ENCODE results near the gene INO80.

The INO80 gene

DNA sequence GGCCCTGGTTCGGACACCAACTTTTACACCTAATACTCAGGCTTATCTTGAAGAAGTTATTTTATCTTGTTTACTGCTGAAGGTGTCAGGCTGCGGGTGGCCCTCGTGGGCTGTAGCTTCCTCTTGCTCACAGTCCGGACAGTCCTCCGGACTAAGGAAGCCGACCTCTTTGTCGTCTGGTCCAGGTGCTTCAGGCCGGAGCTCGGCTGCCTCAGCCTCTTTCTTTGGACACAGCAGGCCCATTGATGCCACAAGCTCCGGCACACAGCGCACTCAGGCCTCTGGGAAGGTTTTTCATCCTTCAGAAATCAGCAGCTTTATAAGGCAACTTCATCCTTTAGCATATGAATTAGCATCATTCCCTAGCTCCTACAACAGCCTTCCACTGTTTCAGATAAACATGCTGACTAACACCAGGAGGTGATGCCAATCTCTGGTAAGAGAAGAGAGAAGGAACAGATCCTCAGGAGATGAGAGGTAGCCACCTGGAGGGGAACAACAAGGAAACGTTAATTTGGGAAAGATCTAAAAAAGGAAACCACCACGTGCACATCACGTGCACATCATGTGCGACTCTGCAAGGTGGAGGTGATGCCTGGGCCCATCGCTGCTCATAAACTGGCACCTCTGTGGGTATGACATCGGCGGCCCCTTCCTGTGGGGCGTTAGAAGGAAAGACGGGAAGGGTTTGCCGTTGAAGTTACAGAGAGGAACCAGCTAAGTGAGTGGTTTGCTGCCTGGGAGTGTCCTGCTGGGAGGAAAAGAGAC is 167.2 kb downstream of the INO80 start:
- no peak for DNase-seq (ENCODE audit: low spot score)

DNA sequence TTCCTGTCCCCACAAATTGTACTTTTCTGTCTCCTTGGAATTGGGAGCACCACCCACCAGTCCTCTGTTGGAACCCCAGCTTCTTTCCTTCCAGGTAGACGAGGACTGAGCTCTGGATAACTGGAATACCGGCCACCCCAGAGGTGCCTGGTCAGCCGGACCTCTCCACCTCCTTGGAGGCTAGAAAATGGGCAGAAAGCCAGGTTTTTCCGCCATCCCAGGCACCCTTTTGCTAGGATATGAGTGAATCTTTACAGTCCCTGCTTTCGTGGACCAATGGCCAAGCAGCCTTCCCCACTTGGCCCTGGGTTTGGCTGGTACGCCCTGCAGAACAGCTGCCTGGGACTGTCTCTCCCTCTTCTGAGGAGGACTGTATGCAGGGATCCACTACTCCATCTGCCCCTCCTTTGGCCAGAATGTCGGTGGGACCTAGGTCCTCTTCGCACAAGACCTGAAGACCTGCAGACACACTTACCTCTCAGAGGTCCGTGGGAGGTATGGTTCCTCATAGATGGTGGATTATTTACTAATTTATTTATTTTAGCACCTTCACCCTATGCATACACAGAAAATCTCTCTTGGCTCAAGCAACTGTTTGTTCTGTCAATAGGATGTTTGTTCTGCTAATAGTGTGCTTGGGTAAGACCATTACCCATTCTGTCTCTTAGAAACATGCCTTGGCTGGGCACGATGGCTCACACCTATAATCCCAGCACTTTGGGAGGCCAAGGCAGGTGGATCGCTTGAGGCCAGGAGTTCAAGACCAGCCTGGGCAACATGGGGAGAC is 171.4 kb downstream of the INO80 start:
- DNase-seq (ENCODE audit: low spot score): no peak

- no peak for DNase-seq (ENCODE audit: low spot score)
Observed at GRCh38 chr15:40943764-40944365, 172.2 kb downstream of the INO80 start.

DNA sequence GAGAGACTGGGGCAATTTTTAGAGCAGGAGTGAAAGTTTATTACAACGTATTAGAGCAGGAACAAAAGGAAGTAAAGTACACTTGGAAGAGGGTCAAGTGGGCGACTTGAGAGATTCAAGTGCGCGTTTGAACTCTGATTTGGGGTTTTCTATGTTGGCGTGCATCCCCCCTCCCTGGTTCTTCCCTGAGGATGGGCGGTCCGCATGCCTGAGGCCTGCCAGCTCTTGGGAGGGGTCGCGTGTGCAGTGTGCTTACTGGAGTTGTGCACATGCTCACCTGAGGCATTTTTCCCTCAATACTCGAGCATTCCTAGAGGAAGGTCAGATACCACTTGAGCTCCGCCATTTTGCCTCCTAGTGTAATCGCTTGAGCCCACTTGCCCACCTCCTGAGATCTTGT is 173.2 kb downstream of the INO80 start:
- no peak for DNase-seq (ENCODE audit: low spot score)

- no peak for DNase-seq (ENCODE audit: low spot score)
Observed at GRCh38 chr15:40942337-40942854, 173.7 kb downstream of the INO80 start.

GRCh38 chr15:40941528-40942336 is 174.3 kb downstream of the INO80 start:
- DNase-seq (ENCODE audit: low spot score): peak; percentile 60

DNA sequence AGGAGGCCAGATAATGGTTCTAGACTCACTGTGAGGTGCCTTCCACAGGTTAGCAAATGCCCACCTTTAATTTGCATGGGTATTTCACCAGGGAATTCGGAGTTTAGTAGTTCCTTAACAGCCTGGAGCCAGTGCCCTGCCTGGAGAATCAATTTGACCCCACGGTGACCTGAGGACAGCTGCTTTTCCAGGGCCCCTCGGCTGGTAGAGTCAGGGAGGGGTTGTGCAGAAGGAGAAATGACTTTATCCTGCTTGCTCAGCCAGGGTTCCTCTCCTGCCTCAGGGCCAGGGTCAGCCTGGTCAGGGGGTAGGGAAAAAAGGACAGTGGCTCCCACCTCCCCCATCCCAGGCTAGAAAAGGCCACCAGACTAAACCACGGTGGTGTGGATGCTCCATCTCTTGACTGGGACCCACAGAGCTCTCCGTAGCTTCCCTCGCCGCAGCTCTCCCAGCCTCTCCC is 175.0 kb downstream of the INO80 start:
- DNase-seq (ENCODE audit: low spot score): no peak

DNA sequence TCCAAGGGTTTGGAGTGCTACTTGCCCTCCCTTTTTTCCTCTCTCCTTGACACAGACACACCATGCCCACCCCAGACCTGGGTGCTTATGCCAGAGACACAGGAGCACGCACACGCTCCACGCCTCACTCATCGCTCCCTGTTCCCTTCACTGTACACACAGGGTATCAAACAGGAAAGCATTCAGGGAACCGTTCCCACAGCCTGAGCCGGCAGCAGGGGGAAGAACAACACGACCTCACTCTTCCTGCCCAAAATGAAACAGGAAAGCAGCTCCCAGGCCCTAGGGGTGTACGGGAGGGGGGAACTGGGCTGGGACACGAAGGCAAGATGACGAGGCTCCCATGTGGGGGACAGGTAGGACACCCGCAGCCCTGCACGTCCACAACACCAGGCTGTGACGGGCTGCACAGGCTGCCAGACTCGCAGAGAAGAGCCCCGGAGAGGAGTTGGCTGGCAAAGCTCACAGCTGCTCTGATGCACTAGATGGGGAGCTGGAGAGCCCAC is 175.7 kb downstream of the INO80 start:
- DNase-seq (ENCODE audit: low spot score): no peak

GRCh38 chr15:40938536-40938870 is 177.6 kb downstream of the INO80 start:
- no peak for DNase-seq (ENCODE audit: low spot score)

DNA sequence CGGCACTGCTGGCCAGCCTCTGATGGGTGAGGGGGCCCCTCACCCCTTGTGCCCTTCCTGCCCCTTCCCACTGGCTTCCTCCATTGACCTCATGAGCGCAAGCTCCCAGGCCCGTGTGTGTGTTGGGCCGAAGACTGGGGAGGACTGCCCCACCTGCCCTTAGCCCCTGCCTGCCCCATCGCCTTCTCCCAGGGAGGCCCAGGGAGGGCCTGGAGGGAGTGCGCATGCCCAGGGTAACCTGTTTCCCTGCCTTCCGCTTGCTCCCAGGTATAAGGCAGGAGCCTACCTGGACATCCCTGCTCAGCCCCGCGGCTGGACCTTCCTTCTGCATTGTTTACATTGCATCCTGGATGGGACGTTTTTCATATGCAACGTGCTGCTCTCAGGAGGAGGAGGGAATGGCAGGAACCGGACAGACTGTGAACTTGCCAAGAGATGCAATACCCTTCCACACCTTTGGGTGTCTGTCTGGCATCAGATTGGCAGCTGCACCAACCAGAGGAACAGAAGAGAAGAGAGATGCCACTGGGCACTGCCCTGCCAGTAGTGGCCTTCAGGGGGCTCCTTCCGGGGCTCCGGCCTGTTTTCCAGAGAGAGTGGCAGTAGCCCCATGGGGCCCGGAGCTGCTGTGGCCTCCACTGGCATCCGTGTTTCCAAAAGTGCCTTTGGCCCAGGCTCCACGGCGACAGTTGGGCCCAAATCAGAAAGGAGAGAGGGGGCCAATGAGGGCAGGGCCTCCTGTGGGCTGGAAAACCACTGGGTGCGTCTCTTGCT is 178.1 kb downstream of the INO80 start:
- no peak for DNase-seq (ENCODE audit: low spot score)

DNA sequence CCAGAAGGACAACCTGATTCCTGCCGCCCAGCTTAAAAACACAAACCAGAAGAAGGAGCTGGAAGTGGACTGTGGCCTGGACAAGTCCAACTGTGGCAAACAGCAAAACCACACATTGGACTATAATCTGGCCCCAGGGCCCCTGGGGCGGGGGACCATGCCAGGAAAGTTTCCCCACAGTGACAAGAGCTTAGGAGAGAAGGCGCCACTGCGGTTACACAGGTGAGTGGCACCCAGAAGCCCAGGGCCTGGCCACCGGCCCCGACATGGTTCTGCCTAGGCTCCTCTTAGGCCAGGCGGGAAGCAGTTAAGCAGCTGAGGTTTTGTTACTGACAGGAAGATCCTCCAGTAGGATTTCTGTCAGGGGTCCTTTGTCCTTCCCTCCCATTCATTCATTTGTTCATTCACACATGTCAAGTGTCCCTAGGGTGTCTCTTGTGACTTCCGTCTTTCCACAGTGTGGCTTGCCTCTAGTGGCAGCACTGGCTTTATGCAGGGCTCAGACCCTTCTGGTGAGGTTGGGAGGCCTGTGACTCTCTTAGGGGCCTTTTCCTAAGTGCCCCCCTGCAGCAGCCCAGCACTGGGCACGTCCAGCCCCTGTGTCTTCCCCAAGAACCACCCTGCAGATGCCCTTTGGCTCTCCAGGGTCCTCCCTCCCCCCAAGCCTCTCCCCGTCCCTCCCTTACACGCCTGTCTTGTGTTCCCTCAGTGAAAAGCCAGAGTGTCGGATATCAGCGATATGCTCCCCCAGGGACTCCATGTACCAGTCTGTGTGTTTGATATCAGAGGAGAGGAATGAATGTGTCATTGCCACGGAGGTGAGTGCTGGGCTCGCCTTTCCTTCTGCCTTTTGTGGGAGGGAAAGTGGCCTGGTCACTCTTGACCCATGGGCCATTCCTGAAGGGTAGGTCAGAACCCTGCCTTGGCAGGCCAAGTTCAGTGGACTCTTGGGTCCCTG is 179.1 kb downstream of the INO80 start:
- DNase-seq (ENCODE audit: low spot score): no peak

DNA sequence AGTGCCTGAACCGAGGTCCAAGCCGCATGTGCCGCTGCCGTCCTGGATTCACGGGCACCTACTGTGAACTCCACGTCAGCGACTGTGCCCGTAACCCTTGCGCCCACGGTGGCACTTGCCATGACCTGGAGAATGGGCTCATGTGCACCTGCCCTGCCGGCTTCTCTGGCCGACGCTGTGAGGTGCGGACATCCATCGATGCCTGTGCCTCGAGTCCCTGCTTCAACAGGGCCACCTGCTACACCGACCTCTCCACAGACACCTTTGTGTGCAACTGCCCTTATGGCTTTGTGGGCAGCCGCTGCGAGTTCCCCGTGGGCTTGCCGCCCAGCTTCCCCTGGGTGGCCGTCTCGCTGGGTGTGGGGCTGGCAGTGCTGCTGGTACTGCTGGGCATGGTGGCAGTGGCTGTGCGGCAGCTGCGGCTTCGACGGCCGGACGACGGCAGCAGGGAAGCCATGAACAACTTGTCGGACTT is 179.8 kb downstream of the INO80 start:
- DNase-seq (ENCODE audit: low spot score): no peak

DNA sequence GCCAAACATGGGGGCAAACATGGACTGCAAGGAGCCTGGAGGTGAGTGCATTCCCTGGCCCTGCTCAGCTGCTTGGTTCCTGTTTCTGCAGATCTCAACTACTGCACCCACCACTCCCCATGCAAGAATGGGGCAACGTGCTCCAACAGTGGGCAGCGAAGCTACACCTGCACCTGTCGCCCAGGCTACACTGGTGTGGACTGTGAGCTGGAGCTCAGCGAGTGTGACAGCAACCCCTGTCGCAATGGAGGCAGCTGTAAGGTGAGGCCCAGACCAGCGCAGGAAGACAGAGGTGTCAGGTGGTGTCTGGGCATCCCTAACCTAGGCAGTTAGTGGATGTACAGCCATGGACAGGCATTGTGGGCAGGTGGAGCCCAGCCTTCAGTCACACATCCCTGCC is 181.6 kb downstream of the INO80 start:
- no peak for DNase-seq (ENCODE audit: low spot score)

GRCh38 chr15:40933517-40933902 is 182.6 kb downstream of the INO80 start:
- DNase-seq (ENCODE audit: low spot score): no peak

DNA sequence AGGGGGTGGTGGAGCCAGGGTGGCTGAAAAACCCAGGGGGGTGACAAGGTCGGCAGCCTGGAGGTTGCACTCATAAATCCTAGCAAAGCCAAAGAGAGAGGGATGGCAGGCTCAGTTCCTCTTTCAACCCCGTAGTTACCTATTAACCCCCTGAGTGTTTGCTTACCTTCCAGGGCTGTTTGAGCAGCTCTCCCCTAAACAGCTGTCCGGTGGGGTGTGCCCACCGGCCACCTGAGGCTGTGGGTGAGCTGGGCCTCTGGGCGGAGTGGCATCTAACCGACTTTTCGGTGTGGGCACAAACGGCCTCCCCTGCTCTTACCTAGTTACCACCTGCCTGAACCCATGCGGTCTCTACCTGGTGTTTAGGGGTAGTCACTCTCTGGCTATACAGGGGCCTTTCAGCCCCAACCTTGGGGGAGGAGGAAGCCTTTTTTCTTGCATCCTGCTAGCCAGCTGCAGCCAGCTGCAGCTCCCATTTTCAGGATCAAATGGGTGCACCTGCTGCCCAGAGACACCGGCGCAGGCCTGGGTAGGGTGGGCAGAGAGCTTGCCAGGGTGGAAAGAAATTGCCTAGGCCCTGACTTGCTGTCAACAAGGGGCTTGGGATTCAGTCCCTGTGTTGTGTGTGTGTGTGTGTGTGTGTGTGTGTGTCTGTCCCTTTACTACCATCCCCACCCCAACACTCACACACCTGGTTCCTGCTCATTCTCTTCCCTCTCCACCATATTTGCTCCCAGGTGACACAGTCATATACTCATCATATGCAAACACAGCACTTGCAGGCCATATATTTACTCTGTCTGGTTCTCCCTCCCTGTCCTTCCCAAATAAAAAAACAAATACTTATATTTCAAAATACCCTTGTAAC is 183.2 kb downstream of the INO80 start:
- DNase-seq (ENCODE audit: low spot score): no peak

- DNase-seq (ENCODE audit: low spot score): no peak
Observed at GRCh38 chr15:40932156-40932555, 183.9 kb downstream of the INO80 start.

- DNase-seq (ENCODE audit: low spot score): no peak
Observed at GRCh38 chr15:40931300-40932142, 184.6 kb downstream of the INO80 start.
